Upper lobe of left lung (tissue), 4 donors: Measurements from ENCODE around the gene L1CAM.

Source experiments
- CTCF ChIP-seq, 6 experiments: fragments of 450-650 bp in 4 of 6; fragments of 200-600 bp in 2 of 6; sonication (generic) in 2 of 6; IDR thresholded peaks; one replicate each; pipeline ENCODE4 v1.5.1; 2016 to 2019; ENCODE audit warnings: antibody characterized with exemption in 6 of 6
- POLR2A ChIP-seq, 4 donors: fragments of 450-650 bp; IDR thresholded peaks; one replicate each; pipeline ENCODE4 v1.5.1; 2016 to 2017; ENCODE audit warnings: antibody characterized with exemption in 4 of 4, mild to moderate bottlenecking in 2 of 4
- POLR2AphosphoS5 ChIP-seq, 2 donors: sonication (generic); formaldehyde crosslinking; IDR thresholded peaks; one replicate each; pipeline ENCODE4 v1.5.1; 2017; ENCODE audit warnings: antibody characterized with exemption in 2 of 2

DNA sequence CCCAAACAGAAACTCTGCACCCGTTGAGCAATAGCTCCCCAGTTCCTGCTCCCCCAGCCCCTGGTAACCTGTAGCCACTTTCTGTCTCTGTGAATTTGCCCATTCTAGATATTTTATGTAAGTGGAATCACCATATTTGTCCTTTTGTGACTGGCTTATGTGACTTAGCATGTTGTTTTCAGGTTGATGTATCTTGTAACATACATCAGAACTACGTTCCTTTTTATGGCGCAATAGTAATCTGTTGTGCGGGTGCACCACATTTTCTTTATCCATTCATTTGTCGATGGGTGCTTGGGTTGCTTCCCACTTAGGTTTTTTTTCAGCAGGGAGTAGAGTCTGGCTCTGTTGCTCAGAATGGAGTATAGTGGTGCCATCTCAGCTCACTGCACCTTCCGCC lies 49.1 kb downstream of the L1CAM start:
- TF ChIP-seq POLR2A (IDR thresholded peaks at IDR 0.05) (no peak), CTCF (IDR thresholded peaks at IDR 0.05) (no peak), POLR2AphosphoS5 (IDR thresholded peaks at IDR 0.05) (no peak)
